Right lobe of liver (tissue), 6 donors: ENCODE measurements around the gene ATP2B1. TPM values are rescaled to one million over a fixed set of nuclear protein-coding genes. Genes with fewer than 3 reads are reported as not detected.

ENCODE experiments used
- ATAC-seq, 4 donors: fragments of 200-7000 bp; cut with Tn5 transposase; one replicate each; pipeline ENCODE4 v1.9.1; 2020; ENCODE audit warnings: mild to moderate bottlenecking in 4 of 4, moderate library complexity in 4 of 4
- DNase-seq, 3 donors: peaks; one replicate each; pipeline ENCODE4 v3.0.0-alpha.2; 2020
- H3K27ac ChIP-seq, 3 donors: fragments of 200-600 bp; one replicate each; pipeline ENCODE4 v1.8.0; 2022
- H3K27me3 ChIP-seq, 2 donors: fragments of 200-600 bp; one replicate each; pipeline ENCODE4 v1.8.0; 2022
- H3K36me3 ChIP-seq, 4 donors: fragments of 200-600 bp; sonication (generic) in 1 of 4; one replicate each; pipeline versions ENCODE4 v1.5.1 to v1.8.0; 2017 to 2022; ENCODE audit warnings: control low read depth in 1 of 4
- H3K4me1 ChIP-seq, 4 donors: fragments of 200-600 bp; sonication (generic) in 1 of 4; one replicate each; pipeline versions ENCODE4 v1.5.1 to v1.8.0; 2017 to 2022; ENCODE audit warnings: control low read depth in 1 of 4
- H3K4me3 ChIP-seq, 3 donors: fragments of 200-600 bp; one replicate each; pipeline ENCODE4 v1.8.0; 2022
- H3K9me3 ChIP-seq, 4 donors: fragments of 200-600 bp; sonication (generic) in 1 of 4; one replicate each; pipeline versions ENCODE4 v1.5.1 to v1.8.0; 2017 to 2022; ENCODE audit warnings: control low read depth in 1 of 4
- CTCF ChIP-seq, 4 donors: fragments of 200-600 bp in 3 of 4; fragments of 450-650 bp in 1 of 4; IDR thresholded peaks; one replicate each; pipeline versions ENCODE4 v1.5.1 to v1.8.0; 2016 to 2022; ENCODE audit warnings: antibody characterized with exemption in 4 of 4, mild to moderate bottlenecking in 2 of 4
- POLR2A ChIP-seq: fragments of 450-650 bp; IDR thresholded peaks from one replicate; pipeline ENCODE4 v1.6.1; 2017; ENCODE audit warnings: antibody characterized with exemption, mild to moderate bottlenecking
- WGBS: methylation state at CpG from one replicate; pipeline ENCODE4 v1.1.6; 2018; ENCODE audit warnings: low coverage, low lambda C conversion rate; ENCODE audit not compliant: insufficient coverage; ENCODE audit errors: missing lambda C conversion rate; 5-methylcytosine and 5-hydroxymethylcytosine counted together
- intact Hi-C, 2 donors: fragments of 100-400 bp; cut with DNase I; formaldehyde crosslinking; loops; one replicate each; pipeline versions ENCODE4 v1.11.2 to v1.14.1; 2022
- total RNA-seq, 6 experiments: library from RNA; depleted of rRNA in 2 of 6; stranded (reverse); fragments of >200 nt in 2 of 6; fragmentation: NEBNext Ultra II Directional in 3 of 6; extraction: Animal tissue kit (Norgen Biotek cat#: 25700) in 3 of 6; gene quantifications; one replicate each; pipeline versions ENCODE4 v1.1.0 to v1.2.4, GENCODE V29; 2016 to 2023
- donor health status: DM: no; HTN: yes; CAD: no.
- donor health status: DM: no; HTN: no; CAD: no.
- donor health status: DM: no; HTN: no; CAD: no.
- donor health status: DM: no; HTN: yes; CAD: no.
- donor health status: DM: no; HTN: yes; CAD: no.

The ATP2B1 gene
- total RNA-seq, 6 experiments from 2014 or later: 10.4 to 23.9 (median 17.6) TPM

DNA sequence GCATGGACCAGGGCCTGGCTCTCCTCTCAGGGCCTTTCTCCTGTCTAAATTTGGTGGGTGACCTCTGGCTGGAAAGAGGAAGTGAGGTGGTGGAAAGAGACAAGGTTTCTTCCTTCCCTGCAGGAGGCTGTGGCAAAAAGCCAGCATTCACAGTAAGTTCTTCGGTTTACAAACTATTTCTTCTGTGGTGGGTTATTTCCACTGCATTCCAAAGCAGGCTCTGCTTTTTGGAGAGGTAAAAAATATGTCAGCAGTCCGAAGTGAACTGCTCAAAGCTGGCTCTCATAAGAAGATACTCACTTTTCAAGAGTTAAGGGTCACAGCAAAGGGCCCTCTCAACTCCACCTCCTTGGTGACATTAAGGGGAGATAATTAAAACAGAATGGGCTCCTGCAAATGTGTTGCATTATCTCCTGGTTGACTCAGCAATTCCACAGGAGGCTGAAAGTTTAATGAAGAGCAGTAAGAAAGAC is 133.9 kb downstream of the ATP2B1 start:
- H3K9me3 ChIP-seq: no peaks in the 10 kb centered on the region
- TF ChIP-seq CTCF (IDR thresholded peaks at IDR 0.05) (no peak), POLR2A (no peak)
- WGBS: 46% methylated on average over 2 of the region's 2 CpGs
- no peaks in the 10 kb centered on the region for H3K27me3 ChIP-seq
- intact Hi-C loops: no loop called here
- H3K4me1 ChIP-seq: no peaks in the 10 kb centered on the region
- ATAC-seq (peak in 1 of 4 donors; percentile 45), DNase-seq (no peak)
- no peaks in the 10 kb centered on the region for H3K36me3 ChIP-seq
- no peak overlapping the region for H3K4me3 ChIP-seq
- no peak overlapping the region for H3K27ac ChIP-seq

DNA sequence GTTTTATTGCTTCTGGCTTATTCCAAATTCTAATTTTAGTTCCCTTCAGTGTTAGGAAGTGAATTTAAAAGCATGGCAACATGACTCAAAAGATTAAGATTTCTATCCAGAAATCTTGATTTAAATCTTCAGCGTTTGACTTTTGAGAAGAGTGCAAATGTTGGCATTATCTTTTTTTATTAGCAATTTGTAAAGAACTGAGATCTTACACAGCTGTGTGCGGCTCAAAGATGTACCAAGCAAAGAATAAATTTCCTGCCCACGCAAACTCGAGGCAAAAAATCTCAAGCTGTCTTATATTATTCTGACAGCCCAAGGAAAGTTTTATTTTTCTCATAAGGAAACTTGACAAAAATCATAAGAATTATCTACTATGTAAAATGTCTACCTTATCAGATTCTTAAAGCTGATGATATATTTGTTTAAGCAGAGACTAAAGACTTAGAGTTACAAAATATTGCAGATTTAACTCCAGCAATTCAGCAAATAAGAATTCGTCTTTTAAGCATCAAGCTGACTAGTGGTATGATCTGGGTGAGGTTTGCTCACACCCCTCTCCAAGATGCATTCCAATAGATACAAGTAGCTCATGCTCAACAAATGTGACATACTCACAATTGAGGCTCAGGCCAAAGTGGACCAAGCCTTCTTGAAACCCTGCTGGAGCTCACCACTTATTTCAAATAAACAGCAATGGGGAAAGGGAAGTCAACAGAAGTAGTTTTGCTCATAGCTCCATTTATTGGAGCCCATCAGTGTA is 135.4 kb downstream of the ATP2B1 start:
- no peaks in the 10 kb centered on the region for H3K27me3 ChIP-seq
- H3K9me3 ChIP-seq: no peaks in the 10 kb centered on the region
- no peaks in the 10 kb centered on the region for H3K4me1 ChIP-seq
- H3K27ac ChIP-seq: no peak overlapping the region
- TF ChIP-seq POLR2A: no peak
- no peak for TF ChIP-seq CTCF (IDR thresholded peaks at IDR 0.05)
- DNase-seq: no peak
- no peak overlapping the region for H3K4me3 ChIP-seq
- WGBS: 89% methylated on average over 5 of the region's 5 CpGs
- no peak for ATAC-seq
- no peaks in the 10 kb centered on the region for H3K36me3 ChIP-seq
- intact Hi-C loops: no loop called here

GRCh38 chr12:89571491-89572195 is 137.0 kb downstream of the ATP2B1 start:
- Histone ChIP-seq H3K36me3 (no peaks in the 10 kb centered on the region), H3K9me3 (no peaks in the 10 kb centered on the region), H3K27me3 (no peaks in the 10 kb centered on the region), H3K27ac (no peak overlapping the region), H3K4me1 (no peaks in the 10 kb centered on the region), H3K4me3 (no peak overlapping the region)
- ATAC-seq: no peak
- intact Hi-C loops: no loop called here
- no peak for TF ChIP-seq CTCF (IDR thresholded peaks at IDR 0.05)
- no peak for TF ChIP-seq POLR2A
- WGBS: 100% methylated on average over 1 of the region's 4 CpGs
- no peak for DNase-seq

- Histone ChIP-seq H3K27me3 (no peaks in the 10 kb centered on the region), H3K27ac (no peak overlapping the region), H3K4me3 (no peak overlapping the region), H3K36me3 (no peaks in the 10 kb centered on the region), H3K4me1 (no peaks in the 10 kb centered on the region), H3K9me3 (no peaks in the 10 kb centered on the region)
- no peak for ATAC-seq
- no peak for DNase-seq
- no peak for TF ChIP-seq CTCF (IDR thresholded peaks at IDR 0.05)
- no peak for TF ChIP-seq POLR2A
- intact Hi-C loops: no loop called here
- no CpG with 5 or more reads among the region's 5 CpGs for WGBS
Measured at GRCh38 chr12:89568484-89568883, 140.2 kb downstream of the ATP2B1 start.
